ENCODE data around the gene ALDH18A1.
A peak's percentile ranks its signal among the peaks of the same experiment; 100 is the strongest.

Gene ALDH18A1

GRCh38 chr10:95574649-95575365 is 81.7 kb downstream of the ALDH18A1 start:
- no peak for DNase-seq

- no peak for DNase-seq
These were observed 82.4 kb downstream of the ALDH18A1 start for GRCh38 chr10:95573964-95574604.

DNA sequence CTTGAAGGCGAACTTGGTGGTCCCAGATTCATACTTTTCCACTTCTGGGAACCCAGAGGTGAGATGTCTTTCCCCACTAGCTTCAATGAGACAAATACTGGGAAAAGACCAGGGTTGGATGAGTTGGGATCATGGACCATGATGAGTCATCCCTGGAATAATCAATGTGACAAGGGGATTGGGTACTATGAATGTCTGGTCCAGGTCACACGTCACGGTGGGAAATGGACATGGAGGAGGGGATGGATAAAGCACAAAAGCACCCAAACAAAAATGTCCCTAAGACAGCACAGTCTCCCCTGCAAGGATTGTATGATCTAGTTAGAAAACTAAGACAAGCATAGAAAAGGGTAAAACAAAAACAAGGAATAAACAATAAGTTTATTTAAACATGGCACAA is 83.0 kb downstream of the ALDH18A1 start:
- no peak for DNase-seq

DNA sequence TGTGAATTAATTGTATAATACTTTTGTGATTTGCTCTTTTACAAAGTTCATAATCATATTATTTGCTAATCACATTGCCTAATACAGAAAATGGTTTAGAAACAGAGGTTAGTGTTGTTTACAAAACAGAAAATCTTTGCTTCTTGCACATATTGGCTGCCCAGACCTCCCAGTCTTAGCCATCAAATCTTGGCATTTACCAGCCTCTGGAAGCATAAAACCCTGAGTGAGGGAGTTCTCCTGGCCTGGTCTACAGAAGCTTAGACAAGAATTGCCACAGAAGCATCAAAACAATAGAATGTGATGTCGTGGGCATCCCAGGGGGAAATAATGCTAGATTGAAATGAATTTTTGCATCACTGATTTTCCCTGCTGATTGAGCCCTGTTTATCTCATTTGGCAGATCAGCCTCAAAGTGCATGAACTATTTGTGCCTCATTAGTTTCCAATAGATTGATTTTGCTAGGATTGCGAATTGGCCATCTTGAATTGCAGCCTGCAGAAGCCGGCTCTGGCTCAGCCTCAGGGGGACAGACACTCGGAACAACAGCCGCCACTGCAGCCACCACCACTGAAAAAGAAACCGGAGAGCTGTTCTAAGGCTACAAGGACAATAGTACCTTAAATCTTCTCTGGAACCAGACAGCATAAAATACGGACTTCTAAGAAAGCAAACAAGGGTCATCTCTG is 84.2 kb downstream of the ALDH18A1 start:
- no peak for DNase-seq

GRCh38 chr10:95571390-95571789 is 85.1 kb downstream of the ALDH18A1 start:
- no peak for DNase-seq

DNA sequence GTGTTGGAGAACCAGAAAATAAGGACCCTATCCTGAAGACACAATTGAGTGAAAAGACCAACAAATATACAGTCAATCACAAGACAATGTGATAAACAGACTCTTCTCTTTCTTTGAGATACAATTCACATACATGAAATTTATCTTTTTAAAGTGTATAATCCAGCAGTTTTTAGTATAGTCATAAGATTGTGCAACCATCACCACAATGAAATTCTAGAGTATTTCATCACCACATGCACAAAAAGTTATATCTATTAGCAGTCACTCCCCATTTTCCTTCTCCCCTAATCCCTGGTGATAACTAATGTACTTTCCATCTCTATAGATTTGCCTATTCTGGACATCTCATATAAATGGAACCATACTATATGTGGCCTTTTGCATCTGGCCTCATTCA is 87.1 kb downstream of the ALDH18A1 start:
- DNase-seq = no peak

DNA sequence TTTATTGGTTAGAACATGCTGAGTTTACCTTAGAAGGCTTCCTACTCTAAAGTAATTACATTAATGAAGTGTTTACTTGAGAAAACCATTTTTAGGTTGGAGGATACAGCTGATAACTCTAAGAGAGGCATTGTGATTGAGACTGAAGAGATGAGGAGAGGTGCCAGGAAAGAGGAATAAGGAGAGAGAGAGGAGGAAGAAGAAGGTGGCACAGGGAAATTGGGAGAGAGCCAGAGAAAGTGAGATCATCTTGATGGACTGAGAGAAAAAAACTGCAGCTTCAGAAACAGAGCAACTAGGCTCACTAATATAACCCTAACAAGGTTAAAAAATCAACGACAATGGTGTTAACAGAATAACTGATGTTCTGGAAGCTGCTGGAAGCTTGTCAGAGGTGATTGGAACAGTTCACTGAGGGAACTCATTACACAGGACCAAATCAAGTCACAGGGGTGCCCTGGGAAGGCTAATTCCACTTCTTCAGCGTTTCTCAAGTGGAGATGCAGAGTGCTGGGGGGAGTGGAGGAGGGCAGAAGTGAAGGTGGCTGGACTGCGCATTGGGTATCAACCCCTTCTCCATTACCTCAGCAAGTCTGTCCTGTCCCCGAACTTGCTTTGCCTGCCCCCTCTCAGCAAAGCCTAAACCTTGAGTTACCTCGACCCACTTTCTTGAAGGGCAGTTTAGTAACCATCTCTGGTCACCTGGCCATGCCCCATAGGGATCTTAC is 88.4 kb downstream of the ALDH18A1 start:
- no peak for DNase-seq

GRCh38 chr10:95566136-95566535 is 90.4 kb downstream of the ALDH18A1 start:
- DNase-seq = no peak

DNA sequence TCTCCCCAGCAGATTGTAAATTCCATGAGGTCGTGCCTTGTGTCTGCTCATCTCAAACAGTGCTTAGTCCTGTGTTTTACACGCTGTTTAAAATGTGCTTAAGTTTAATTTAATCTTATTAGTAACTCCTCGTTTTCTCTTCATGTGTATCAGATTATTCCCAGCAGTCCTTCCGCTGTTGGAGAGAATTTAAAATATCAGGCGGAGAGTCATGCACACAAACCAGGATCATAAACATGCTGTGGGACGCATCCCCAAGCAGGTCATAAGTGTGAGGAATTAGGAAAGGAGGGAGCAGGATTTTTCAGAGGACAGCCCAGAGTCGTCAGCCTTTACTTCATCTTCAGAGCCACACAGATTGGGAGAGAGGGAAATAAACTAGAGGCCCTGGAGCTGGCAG is 91.2 kb downstream of the ALDH18A1 start:
- no peak for DNase-seq

- DNase-seq = no peak
These were observed 92.2 kb downstream of the ALDH18A1 start for GRCh38 chr10:95564291-95564690.

- no peak for DNase-seq
These were observed 94.1 kb downstream of the ALDH18A1 start for GRCh38 chr10:95562341-95562965.

- DNase-seq = no peak
These were observed 94.7 kb downstream of the ALDH18A1 start for GRCh38 chr10:95561864-95562177.

DNA sequence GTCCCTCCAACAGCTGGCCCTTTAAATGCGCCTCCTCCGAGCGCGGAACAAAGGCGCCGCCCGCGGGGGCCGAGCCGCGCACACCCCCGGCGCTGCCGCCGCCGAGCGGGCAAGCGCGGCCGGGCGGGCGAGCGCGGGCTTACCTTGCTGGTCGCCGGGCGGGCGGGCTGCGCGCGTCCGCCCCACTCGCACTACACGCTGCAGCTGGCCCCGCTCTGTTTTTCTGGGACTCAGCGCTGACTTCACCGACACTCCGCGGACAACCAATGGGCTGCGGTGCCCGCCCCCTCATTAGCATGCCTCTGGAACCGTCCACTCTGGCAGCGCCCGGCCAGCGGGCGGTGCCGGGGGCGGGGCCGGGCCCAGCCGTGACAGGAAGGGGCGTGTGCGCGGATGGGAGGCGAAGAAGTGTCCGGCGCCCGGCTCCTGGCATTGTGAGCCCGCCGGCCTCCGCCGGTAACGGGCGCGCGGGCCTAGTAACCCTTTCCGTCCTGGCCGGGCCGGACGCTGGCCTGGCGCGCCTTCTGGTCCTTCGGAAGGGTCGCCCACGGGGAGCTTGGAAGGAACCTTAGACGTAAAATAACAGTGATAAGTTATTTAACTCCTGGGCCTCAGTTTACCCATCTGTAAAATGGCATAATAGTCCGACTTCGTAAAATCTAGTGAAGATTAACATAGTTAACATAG is 95.2 kb downstream of the ALDH18A1 start, which contains the start of gene SORBS1:
TSS of gene SORBS1 (minus strand) at position 195 of the 687 bp plus-strand sequence. CDS start 120,236 bp downstream, outside the sequence.
- peak; percentile 91 for DNase-seq

- peak; percentile 39 for DNase-seq
These were observed 96.0 kb downstream of the ALDH18A1 start for GRCh38 chr10:95560278-95561176.

- DNase-seq = no peak
These were observed 96.6 kb downstream of the ALDH18A1 start for GRCh38 chr10:95559896-95560277.

DNA sequence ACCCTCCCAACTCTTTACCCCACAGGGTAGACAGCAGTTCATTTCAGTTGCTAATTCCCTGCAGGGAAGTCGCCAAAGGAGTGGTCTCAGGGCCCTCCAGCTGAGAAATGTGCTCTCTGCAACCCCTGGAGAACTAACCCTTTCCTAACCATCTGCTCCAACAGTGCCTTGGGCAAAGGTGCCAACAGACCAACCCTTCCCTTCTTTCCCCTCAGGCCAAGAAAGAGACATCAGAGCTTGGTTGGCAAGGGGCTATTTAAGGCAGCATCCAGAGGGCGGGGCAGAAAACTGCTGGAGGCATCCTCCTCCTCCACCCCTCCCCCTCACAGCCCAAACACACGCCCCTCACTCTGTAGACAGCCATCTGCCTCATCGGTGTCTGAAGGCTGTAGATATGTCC is 97.0 kb downstream of the ALDH18A1 start:
- no peak for DNase-seq

GRCh38 chr10:95558593-95559320 is 97.8 kb downstream of the ALDH18A1 start:
- DNase-seq = no peak

GRCh38 chr10:95556994-95557767 is 99.3 kb downstream of the ALDH18A1 start:
- no peak for DNase-seq

Measured in NCI-H345 (cell line).